GM23338 (cell line): ENCODE results near the gene ANAPC13. TPM values are rescaled to one million over a fixed set of nuclear protein-coding genes. Genes with fewer than 3 reads are reported as not detected.

Source experiments
- ATAC-seq: fragments of 200-7000 bp; cut with Tn5 transposase; 3 replicates; pipeline ENCODE4 v1.9.1; 2020
- DNase-seq: peaks from one replicate; pipeline ENCODE4 v3.0.0-alpha.2; 2015; ENCODE audit warnings: low spot score
- H2AFZ ChIP-seq: fragments of 200-600 bp; sonication (generic); 2 replicates; pipeline ENCODE4 v1.8.0; 2016; ENCODE audit warnings: antibody characterized with exemption, mild to moderate bottlenecking, moderate library complexity
- H3F3A ChIP-seq: fragments of 200-600 bp; sonication (generic); replicated peaks from 2 replicates; pipeline ENCODE4 v1.8.0; 2017; ENCODE audit warnings: antibody characterized with exemption, mixed run types, low read depth
- H3K27ac ChIP-seq: fragments of 200-600 bp; sonication (generic); 2 replicates; pipeline ENCODE4 v1.6.1; 2016; ENCODE audit warnings: low read depth
- H3K27me3 ChIP-seq: fragments of 200-600 bp; sonication (generic); 2 replicates; pipeline ENCODE4 v1.8.0; 2016; ENCODE audit warnings: mild to moderate bottlenecking, mixed run types, moderate library complexity; ENCODE audit not compliant: insufficient read depth
- H3K36me3 ChIP-seq: fragments of 200-600 bp; sonication (generic); 2 replicates; pipeline ENCODE4 v1.8.0; 2016; ENCODE audit warnings: mild to moderate bottlenecking; ENCODE audit not compliant: insufficient read depth
- H3K4me1 ChIP-seq: fragments of 200-600 bp; sonication (generic); 2 replicates; pipeline ENCODE4 v1.8.0; 2016; ENCODE audit warnings: mild to moderate bottlenecking, moderate library complexity; ENCODE audit not compliant: insufficient read depth
- H3K4me2 ChIP-seq: fragments of 200-600 bp; sonication (generic); 2 replicates; pipeline ENCODE4 v1.7.1; 2017; ENCODE audit warnings: mixed run types
- H3K4me3 ChIP-seq: fragments of 200-600 bp; sonication (generic); 2 replicates; pipeline ENCODE4 v1.6.1; 2016; ENCODE audit warnings: mixed run types
- H3K79me2 ChIP-seq: fragments of 200-600 bp; sonication (generic); replicated peaks from 2 replicates; pipeline ENCODE4 v1.8.0; 2017; ENCODE audit warnings: mild to moderate bottlenecking; ENCODE audit not compliant: insufficient read depth
- H3K9me2 ChIP-seq: fragments of 200-600 bp; sonication (generic); 2 replicates; pipeline ENCODE4 v1.8.0; 2017; ENCODE audit not compliant: insufficient read depth
- H4K20me1 ChIP-seq: fragments of 200-600 bp; sonication (generic); replicated peaks from 2 replicates; pipeline ENCODE4 v1.8.0; 2017; ENCODE audit warnings: mild to moderate bottlenecking; ENCODE audit not compliant: insufficient read depth
- H3K27ac Mint-ChIP-seq: 2 replicates; pipeline ENCODE4 v1.8.0; 2020; ENCODE audit warnings: inconsistent platforms, mild to moderate bottlenecking, moderate library complexity, mixed read lengths
- H3K27me3 Mint-ChIP-seq: 3 replicates; pipeline ENCODE4 v1.8.0; 2022; ENCODE audit warnings: low read depth, mild to moderate bottlenecking, moderate library complexity, mixed read lengths, inconsistent platforms; ENCODE audit not compliant: insufficient read depth, poor library complexity
- H3K36me3 Mint-ChIP-seq: 3 replicates; pipeline ENCODE4 v1.8.0; 2021; ENCODE audit warnings: low read depth, mild to moderate bottlenecking, inconsistent platforms, moderate library complexity, mixed read lengths
- H3K4me1 Mint-ChIP-seq: 3 replicates; pipeline ENCODE4 v1.8.0; 2020; ENCODE audit warnings: mild to moderate bottlenecking, inconsistent platforms, mixed read lengths
- H3K4me3 Mint-ChIP-seq: 3 replicates; pipeline ENCODE4 v1.8.0; 2021; ENCODE audit warnings: moderate library complexity, mild to moderate bottlenecking, inconsistent platforms, mixed read lengths
- H3K9me3 Mint-ChIP-seq: 3 replicates; pipeline ENCODE4 v1.8.0; 2020; ENCODE audit warnings: moderate library complexity, mild to moderate bottlenecking, inconsistent platforms, mixed read lengths
- CREB1 ChIP-seq: fragments of 250-450 bp; sonication (Bioruptor Pico); IDR thresholded peaks from 2 replicates; pipeline ENCODE4 v1.5.0; 2020; ENCODE audit warnings: low read depth, mild to moderate bottlenecking, moderate library complexity
- CTCF ChIP-seq, 2 experiments: fragments of 200-600 bp in 1 of 2; sonication (generic) in 1 of 2; conservative IDR thresholded peaks; 2 replicates each; pipeline versions ENCODE4 v1.5.1 to v1.6.1; 2016 to 2017; ENCODE audit warnings: antibody characterized with exemption in 2 of 2, low read depth in 2 of 2, mild to moderate bottlenecking in 2 of 2, moderate library complexity in 1 of 2
- ETS1 ChIP-seq: IDR thresholded peaks from 2 replicates; pipeline ENCODE4 v1.6.1; 2016; ENCODE audit warnings: antibody characterized with exemption
- JUNB ChIP-seq: IDR thresholded peaks from one replicate; pipeline ENCODE4 v1.6.1; 2016; ENCODE audit warnings: antibody characterized with exemption; ENCODE audit not compliant: unreplicated experiment
- NANOG ChIP-seq: IDR thresholded peaks from 2 replicates; pipeline ENCODE4 v1.6.1; 2016; ENCODE audit warnings: antibody characterized with exemption, borderline replicate concordance
- REST ChIP-seq: IDR thresholded peaks from one replicate; pipeline ENCODE4 v1.6.1; 2018; ENCODE audit warnings: antibody characterized with exemption; ENCODE audit not compliant: unreplicated experiment
- STAT1 ChIP-seq: IDR thresholded peaks from one replicate; pipeline ENCODE4 v1.6.1; 2016; ENCODE audit warnings: antibody characterized with exemption; ENCODE audit not compliant: unreplicated experiment
- ZNF114 ChIP-seq: fragments of 250-450 bp; sonication (Bioruptor Pico); IDR thresholded peaks from 2 replicates; pipeline ENCODE4 v1.5.0; 2020; ENCODE audit warnings: mild to moderate bottlenecking, moderate library complexity
- ZNF462 ChIP-seq: fragments of 250-450 bp; sonication (Bioruptor Pico); IDR thresholded peaks from 2 replicates; pipeline ENCODE4 v1.5.0; 2020; ENCODE audit warnings: mild to moderate bottlenecking, moderate library complexity
- polyA plus RNA-seq: library from polyadenylated mRNA; unstranded; fragments of >200 nt; fragmentation: Nextera tagmentation; extraction: Ambion mirVana; gene quantifications from 2 replicates; pipeline ENCODE4 v1.2.1, GENCODE V29; 2016
- total RNA-seq: library from RNA; depleted of rRNA; stranded (reverse); fragments of >200 nt; shearing (Covaris generic); gene quantifications from 2 replicates; pipeline ENCODE4 v1.2.3, GENCODE V29; 2014

Gene ANAPC13
- total and polyA plus RNA-seq, 2 experiments from 2014 or later: 44.4 to 76.8 TPM

- Histone ChIP-seq H3K4me2 (no peak overlapping the region), H3K27me3 (no peaks in the 10 kb centered on the region), H3K4me3 (no peak overlapping the region), H2AFZ (no peak overlapping the region), H3K36me3 (peaks cover 4% of the 10 kb centered on the region; the same call in 1 of the 2 replicates), H3K9me2 (no peaks in the 10 kb centered on the region), H3K79me2 (peaks cover 25% of the 10 kb centered on the region), H3F3A (no peaks in the 10 kb centered on the region), H4K20me1 (no peaks in the 10 kb centered on the region), H3K27ac (no peak overlapping the region), H3K4me1 (peaks cover 8% of the 10 kb centered on the region)
- peaks cover 39% of the 10 kb centered on the region for H3K36me3 Mint-ChIP-seq
- peak overlapping the region; percentile 58; the same call in 1 of the 2 replicates for H3K27ac Mint-ChIP-seq
- H3K4me3 Mint-ChIP-seq: no peak overlapping the region
- no peak for ATAC-seq
- H3K9me3 Mint-ChIP-seq: peaks cover 32% of the 10 kb centered on the region
- DNase-seq: no peak
- no peaks in the 10 kb centered on the region for H3K27me3 Mint-ChIP-seq
- H3K4me1 Mint-ChIP-seq: peaks cover 10% of the 10 kb centered on the region
- TF ChIP-seq JUNB (no peak), CREB1 (CRISPR knock-in tag) (no peak), ZNF462 (CRISPR knock-in tag) (no peak), ETS1 (no peak), CTCF (conservative IDR thresholded peaks at IDR 0.05; ENCODE audit: low read depth in 2 of 2) (no peak), ZNF114 (CRISPR knock-in tag) (no peak), REST (no peak), STAT1 (no peak), NANOG (no peak)
Observed at GRCh38 chr3:134527538-134528186, 41.9 kb upstream of the ANAPC13 start.
